Uterus (tissue), 2 donors: ENCODE measurements around the gene ZDHHC12.

Source experiments
- CTCF ChIP-seq, 4 experiments: fragments of 200-600 bp in 2 of 4; fragments of 450-650 bp in 2 of 4; sonication (generic) in 2 of 4; IDR thresholded peaks; one replicate each; pipeline ENCODE4 v1.5.1; 2016 to 2019; ENCODE audit warnings: antibody characterized with exemption in 4 of 4, mild to moderate bottlenecking in 2 of 4, moderate library complexity in 1 of 4
- POLR2A ChIP-seq, 2 donors: fragments of 450-650 bp; IDR thresholded peaks; one replicate each; pipeline ENCODE4 v1.6.1; 2016; ENCODE audit warnings: antibody characterized with exemption in 2 of 2, mild to moderate bottlenecking in 1 of 2, moderate library complexity in 1 of 2

GRCh38 chr9:128706671-128707381 is 17.1 kb downstream of the ZDHHC12 start:
- TF ChIP-seq CTCF (IDR thresholded peaks at IDR 0.05) (no peak), POLR2A (IDR thresholded peaks at IDR 0.05) (no peak)
